Activated naive CD4-positive, alpha-beta T cell (primary cell): Measurements from ENCODE around the gene SMG9.

Experiments used
- DNase-seq, 4 experiments: peaks; one replicate each; lab custom pipeline; 2025; lab: John Stamatoyannopoulos, UW

SMG9 gene

GRCh38 chr19:43721469-43722048 lies 33.2 kb downstream of the SMG9 start:
- no peak for DNase-seq

GRCh38 chr19:43720936-43721335 lies 33.8 kb downstream of the SMG9 start:
- DNase-seq = no peak

- DNase-seq = no peak
These were observed 34.8 kb downstream of the SMG9 start for GRCh38 chr19:43719918-43720317.

DNA sequence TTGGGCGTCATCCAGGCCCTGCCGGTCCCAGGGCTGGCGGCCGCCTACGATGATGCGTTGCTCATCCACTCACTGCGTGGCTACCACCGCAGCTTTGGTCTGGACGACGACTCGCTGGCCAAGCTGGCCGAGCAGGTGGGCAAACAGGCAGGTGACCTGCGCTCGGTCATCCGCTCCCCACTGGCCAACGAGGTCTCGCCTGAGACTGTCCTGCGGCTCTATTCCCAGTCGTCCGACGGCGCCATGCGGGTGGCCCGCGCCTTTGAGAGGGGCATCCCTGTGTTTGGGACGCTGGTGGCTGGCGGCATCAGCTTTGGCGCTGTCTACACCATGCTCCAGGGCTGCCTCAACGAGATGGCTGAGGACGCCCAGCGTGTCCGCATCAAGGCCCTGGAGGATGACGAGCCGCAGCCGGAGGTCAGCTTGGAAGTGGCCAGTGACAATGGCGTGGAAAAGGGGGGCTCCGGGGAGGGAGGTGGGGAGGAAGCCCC lies 35.3 kb downstream of the SMG9 start:
- no peak for DNase-seq

DNA sequence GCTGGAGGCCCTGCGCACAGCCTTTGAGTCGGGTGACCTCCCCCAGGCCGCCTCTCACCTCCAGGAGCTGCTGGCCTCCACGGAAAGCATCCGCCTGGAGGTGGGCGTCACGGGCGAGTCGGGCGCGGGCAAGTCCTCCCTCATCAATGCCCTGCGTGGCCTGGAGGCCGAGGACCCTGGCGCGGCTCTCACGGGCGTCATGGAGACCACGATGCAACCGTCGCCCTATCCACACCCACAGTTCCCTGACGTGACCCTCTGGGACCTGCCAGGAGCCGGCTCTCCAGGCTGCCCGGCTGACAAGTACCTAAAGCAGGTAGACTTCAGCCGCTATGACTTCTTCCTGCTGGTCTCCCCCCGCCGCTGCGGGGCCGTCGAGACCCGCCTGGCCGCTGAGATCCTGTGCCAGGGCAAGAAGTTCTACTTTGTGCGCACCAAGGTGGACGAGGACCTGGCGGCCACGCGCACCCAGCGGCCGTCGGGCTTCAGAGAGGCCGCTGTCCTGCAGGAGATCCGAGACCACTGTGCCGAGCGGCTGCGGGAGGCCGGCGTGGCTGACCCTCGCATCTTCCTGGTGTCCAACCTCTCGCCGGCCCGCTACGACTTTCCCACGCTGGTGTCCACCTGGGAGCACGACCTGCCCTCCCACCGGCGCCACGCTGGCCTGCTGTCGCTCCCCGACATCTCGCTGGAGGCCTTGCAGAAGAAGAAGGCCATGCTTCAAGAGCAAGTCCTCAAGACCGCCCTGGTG lies 36.0 kb downstream of the SMG9 start:
- no peak for DNase-seq

DNA sequence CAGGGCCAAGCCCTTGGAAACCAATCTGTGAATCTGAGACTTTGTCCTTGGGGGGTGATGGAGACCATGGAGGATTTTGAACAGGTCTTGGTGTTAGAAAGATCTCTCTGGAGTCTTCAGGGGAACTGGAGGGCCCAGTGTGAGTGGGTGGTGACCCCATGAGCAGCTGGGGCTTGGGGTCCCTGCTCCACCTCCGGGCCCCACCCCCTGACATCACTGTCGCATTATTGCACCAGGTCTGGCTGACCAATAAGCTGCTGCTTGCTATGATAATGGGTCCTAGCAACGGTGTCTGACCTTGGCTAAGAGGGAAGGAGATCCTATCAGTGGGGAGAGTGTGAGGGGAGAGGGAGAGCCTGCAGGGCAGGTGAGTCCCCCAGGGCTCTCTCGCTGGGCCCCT lies 39.0 kb downstream of the SMG9 start, which contains the start of gene IRGC:
Gene IRGC (plus strand): TSS at position 301 of the 400 bp plus-strand sequence. CDS start 2,483 bp downstream, outside the sequence.
- DNase-seq = no peak

GRCh38 chr19:43713208-43713607 lies 41.6 kb downstream of the SMG9 start:
- no peak for DNase-seq

- no peak for DNase-seq
These were observed 42.9 kb downstream of the SMG9 start for GRCh38 chr19:43711751-43712355.

GRCh38 chr19:43708716-43709115 lies 46.0 kb downstream of the SMG9 start:
- no peak for DNase-seq

DNA sequence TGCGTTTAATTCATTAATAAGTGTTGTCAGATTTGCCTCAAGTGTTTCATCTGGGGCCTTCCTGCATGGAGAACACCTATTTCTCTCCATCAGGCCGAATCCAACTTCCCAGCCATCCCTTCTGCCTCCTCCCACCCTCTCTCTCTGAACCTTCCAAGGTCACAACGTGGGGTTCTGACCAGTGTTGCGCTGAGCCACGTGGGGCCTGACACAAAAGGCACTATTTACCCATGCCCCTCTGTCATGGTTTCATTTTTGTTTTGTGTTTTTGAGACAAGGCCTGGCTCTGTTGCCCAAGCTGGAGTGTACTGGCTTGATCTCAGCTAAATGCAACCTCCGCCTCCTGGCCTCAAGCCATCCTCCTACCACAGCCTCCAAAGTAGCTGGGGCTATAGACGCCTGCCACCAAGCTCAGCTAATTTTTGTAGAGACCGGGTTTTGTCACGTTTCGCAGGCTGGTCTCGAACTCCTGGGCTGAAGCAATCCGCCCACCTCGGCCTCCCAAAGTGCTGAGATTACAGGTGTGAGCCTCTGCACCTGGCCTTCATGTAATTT lies 47.5 kb downstream of the SMG9 start:
- DNase-seq = no peak

DNA sequence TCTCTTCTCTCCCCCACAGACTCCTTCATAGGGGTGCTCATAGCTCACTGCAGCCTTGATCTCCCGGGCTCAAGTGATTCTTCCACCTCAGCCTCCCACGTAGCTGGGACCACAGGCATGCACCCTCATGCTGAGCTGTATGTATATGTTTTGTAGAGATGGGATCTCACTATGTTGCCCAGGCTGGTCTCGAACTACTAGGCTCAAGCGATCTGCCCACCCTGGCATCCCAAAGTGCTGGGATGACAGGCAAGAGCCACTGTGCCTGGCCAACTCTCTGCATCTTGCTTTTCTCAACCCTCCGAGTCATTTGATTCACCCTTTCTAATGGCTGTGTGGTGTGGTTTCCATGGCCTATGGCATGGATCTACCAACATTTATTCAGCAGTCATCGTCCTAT lies 49.0 kb downstream of the SMG9 start:
- no peak for DNase-seq

DNA sequence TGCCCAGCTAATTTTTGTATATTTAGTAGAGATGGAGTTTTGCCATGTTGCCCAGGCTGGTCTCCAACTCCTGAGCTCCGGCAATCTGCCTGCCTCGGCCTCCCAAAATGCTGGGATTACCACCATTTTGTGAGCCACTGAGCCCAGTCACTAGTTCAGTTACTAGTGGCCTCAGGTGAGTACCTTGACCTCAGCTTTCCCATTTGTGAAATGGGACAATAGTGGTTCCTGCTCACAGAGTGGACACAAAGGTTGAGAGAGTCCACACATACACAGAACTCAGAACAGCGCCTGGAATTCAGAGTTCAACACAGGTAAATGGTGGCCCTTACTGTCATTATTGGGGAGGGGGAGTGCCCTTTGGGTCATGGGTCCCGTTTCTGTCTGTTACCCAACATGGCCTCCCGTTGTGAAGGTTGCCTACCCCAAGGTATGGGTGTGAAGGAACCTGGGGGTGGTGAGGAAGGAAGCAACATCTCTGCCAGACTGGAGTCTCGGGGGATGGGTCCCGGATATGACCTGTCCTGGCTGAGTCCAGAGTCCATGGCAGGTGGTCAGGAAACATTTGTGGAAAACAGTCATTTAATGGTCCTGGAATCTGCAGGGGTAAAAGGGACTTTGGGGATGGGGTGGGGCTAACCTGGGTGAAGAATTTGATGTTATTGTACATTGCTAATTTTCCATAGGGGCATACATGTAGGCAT lies 50.6 kb downstream of the SMG9 start:
- DNase-seq = no peak

DNA sequence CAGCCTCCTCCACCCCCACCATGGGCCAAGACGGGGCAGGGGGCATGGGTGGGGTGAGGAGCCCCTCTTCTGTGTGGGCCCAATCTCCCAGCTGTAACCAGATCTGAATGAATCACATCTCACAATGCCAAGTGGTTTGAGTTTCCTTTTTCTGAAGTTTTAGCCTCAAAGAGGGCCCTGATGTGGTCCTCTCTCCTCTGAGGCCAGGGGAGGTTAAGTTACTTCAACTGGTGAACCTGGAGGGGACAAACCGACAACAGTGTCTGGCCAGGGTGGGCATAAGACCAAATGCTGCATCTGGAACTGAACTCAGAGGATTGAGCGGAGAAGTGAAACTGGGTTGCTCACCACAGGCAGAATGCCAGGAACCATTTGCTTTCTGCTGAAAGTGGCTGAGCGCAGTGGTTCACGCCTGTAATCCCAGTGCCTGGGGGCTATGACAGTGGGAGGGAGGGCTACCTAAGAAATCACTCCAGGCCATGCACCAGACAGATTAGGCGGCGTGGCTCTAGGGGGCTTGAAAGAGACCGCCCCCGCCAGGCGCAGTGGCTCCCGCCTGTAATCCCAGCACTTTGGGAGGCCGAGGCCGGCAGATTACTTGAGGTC lies 54.3 kb downstream of the SMG9 start:
- no peak for DNase-seq

DNA sequence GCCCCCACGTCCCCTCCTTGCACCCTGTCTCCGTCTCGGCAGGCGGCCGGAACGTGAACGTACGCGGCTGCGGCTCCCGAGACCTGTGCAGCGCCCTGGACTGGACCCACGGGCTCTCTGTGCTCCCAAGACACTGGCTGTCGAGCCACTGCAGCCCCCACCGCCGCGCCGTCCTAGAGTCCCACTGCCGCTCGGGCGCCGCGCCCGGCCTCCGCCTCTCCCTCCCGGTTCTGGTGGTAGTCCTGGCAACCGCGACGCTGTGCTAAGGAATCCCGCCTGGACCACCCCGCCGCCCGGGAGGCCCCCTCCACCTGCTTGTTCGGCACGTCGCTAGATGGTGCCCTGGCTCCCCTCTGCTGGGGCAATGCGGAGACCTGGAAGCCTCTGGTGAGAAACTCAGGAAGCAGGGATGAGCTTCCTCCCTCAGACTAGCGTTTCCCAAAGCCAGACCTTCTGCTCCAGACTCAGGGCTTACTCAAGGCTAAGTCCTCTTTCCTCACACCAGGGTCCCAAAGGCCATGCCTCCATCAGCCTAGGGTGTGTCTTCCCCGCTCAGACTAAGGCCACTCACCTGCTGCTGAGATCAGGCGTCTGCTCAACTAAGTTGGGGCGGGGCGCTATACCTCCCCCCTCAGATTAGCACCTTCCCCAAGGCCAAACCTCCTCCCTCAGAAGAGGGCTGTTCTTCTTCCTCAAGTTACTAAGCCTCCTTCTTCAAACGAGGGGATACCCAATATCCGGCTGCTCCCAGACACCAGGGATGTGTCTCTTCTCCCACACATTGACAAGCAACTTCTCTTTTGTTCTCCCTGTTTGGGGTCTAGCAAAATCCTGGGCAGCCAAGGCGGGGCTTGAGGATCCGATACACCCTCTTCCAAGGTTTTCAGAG lies 55.0 kb downstream of the SMG9 start:
- DNase-seq = no peak

- DNase-seq = no peak
These were observed 57.5 kb downstream of the SMG9 start for GRCh38 chr19:43697295-43697694.

DNA sequence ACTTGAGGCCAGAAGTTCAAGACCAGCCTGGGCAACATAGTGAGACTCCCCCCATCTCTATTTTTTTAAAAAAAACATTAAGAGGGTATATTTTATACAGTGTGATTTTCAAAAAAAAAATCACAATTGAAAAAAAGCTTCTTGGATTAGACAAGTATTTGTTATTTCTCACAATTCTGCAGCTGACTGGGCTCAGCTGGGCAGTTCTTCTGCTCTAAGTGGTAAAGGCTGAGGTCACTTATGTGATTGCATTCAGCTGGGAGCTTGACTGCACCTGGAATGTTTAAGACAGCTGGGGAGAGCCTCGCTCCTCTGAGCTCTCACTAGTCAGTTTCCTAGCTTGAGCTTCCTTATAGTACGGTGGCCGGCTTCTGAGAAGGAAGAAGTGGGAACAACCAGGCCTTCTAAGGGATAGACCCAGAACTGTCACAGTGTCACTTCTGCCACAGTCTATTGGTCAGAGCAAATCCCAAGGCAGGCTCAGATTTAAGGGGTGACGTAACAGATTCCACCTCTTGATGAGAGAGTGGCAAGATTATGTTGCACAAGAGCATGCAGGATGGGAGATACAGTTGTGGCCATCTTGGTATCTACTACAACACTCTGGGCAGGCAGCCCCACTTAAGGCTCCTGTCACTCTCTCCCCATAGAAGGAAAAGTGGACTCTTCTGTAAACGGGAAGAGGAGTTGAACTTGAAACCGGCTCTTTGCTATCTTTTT lies 58.6 kb downstream of the SMG9 start:
- no peak for DNase-seq

GRCh38 chr19:43694553-43694952 lies 60.2 kb downstream of the SMG9 start:
- DNase-seq = no peak

GRCh38 chr19:43692877-43693276 lies 61.9 kb downstream of the SMG9 start:
- no peak for DNase-seq

GRCh38 chr19:43692385-43692784 lies 62.4 kb downstream of the SMG9 start:
- no peak for DNase-seq

DNA sequence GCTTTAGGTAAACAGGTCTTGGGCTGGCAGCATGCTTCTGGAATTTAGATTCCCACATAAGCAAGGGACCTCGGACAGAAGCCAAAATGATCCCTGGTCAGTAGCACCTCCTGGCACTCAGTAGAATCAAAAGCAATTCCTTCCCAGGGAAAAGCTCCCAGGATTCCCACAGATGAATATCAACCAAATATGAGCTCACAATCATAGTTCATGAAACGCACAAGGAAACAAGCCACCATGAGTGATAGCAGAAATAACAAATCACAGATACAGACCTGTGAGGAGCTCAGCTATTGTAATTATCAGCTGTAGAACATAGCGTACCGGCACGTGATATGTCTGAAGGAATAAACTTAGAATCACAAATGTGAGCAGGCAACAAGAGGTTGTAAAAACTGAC lies 63.0 kb downstream of the SMG9 start:
- DNase-seq = no peak
